Measurements from ENCODE around the gene MIER2.

DNA sequence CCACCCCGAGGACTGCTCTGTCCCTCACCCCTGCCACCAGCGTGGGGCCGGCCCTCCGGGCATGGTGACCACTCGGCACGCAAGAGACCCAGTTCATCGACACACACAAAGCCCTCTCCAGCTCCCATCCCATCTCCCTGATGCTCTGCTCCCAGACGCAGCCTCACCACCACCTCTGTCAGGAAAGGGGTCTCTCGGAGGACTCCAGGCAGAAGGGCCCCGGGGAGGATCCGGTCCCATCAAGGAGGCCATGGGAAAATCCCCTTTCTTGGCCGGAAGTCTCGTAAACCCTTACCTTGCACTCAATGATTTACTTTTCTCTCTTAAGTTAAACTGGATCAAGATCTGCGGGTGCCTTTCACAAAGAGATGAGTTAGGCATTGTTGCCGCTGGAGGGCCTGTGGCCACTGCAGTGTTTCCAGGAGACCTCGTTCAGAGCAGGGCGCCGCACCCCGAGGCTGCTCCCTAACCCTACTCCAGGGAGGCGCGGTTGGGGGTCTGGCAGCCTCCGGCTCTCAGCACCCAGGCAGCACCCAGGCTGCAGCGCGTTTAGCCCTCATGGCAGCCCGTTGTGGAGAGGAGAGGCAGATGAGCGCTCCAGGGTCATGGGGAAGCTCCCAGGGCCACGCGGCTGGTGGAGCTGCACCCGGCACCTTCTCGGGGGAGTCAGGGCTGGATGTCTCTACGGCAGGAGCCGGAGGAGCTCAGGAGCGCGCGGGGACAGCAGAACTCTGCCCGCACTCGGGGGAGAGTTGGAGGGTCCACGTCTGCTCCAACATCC lies 33.4 kb upstream of the MIER2 start:
- TF ChIP-seq, protein P1, sequence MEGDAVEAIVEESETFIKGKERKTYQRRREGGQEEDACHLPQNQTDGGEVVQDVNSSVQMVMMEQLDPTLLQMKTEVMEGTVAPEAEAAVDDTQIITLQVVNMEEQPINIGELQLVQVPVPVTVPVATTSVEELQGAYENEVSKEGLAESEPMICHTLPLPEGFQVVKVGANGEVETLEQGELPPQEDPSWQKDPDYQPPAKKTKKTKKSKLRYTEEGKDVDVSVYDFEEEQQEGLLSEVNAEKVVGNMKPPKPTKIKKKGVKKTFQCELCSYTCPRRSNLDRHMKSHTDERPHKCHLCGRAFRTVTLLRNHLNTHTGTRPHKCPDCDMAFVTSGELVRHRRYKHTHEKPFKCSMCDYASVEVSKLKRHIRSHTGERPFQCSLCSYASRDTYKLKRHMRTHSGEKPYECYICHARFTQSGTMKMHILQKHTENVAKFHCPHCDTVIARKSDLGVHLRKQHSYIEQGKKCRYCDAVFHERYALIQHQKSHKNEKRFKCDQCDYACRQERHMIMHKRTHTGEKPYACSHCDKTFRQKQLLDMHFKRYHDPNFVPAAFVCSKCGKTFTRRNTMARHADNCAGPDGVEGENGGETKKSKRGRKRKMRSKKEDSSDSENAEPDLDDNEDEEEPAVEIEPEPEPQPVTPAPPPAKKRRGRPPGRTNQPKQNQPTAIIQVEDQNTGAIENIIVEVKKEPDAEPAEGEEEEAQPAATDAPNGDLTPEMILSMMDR (IDR thresholded peaks at IDR 0.05 in 8 of 11, conservative IDR thresholded peaks at IDR 0.05 in 3 of 11): no peak
- TF ChIP-seq POLR2AphosphoS5 (IDR thresholded peaks at IDR 0.05) (no peak), POLR2A (IDR thresholded peaks at IDR 0.05) (no peak)
